DMS 273 treated with DMSO at 0.1 percent for 48 hours (cell line): Measurements from ENCODE around the gene ZSCAN16.
A peak's percentile ranks its signal among the peaks of the same experiment; 100 is the strongest.

Experiments
- DNase-seq: peaks from one replicate; lab custom pipeline; 2025; lab: John Stamatoyannopoulos, UW

ZSCAN16 gene

GRCh38 chr6:28134015-28134414, 9.6 kb downstream of the ZSCAN16 start:
- DNase-seq: no peak

DNA sequence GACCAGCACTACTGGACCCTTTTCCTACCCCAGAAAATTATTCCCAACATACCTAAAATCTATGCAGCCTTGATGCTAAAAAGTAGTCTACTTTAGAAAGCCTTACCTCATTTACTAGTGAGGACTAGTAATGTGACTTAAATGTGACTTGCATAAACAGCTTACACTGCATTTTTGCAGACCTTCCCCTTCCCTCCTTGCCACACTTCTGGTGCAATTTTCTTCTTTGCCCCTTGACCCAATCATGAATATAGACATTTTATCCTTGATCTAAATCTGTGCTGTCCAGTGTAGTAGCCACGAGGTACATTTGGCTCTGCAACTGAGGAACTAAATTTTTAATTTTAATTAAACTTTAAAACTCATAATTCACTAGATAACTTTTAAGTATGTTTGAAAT, 10.3 kb downstream of the ZSCAN16 start:
- no peak for DNase-seq

GRCh38 chr6:28135393-28135792, 11.0 kb downstream of the ZSCAN16 start:
- no peak for DNase-seq

DNA sequence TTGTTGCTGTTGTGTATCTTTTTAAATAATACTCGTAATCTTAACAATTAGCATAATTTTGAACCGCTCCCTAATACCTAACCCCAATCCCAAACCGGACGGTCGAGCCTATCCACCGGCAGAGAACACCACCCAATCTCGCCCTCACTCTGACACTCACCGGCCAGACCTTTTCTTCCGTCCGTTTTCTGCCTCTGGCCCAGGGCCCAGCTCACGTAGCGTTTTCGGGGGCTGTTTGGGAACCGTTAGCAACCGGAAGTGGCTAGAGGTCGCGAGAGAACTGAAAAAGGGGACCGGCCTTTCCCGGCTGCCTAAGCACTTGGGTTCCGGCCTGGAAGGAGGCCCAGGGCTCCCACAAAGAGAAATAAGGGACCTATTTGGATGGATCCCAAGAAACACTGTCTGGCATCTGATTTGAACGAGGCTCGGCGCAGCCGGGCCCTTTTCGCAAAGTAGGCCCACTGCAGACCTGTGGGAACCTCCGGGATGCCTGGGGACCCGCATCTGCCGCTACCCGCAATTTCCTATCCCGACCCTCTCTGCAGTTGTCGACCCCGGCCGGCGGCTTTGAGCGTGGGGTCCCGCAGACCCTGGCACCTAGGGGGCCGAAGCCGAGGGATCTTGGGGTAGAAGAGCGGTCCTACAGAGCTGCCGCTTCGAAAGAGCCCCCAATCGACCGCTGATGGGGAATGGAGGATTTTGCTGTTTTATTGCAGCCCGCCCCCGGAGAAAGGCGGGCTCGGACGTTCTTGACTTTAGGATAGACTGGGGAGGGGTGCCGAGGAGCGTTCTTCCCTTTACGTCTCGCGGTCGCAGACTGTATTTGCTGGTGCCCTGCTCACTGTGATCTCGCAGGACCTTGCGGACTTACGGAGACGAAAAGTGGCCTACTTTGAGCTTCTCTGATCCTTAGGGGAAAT, 12.4 kb downstream of the ZSCAN16 start:
- DNase-seq: peak; percentile 86

GRCh38 chr6:28137505-28137981, 13.1 kb downstream of the ZSCAN16 start:
- no peak for DNase-seq

- no peak for DNase-seq
These were observed 15.6 kb downstream of the ZSCAN16 start for GRCh38 chr6:28139860-28140543.

DNA sequence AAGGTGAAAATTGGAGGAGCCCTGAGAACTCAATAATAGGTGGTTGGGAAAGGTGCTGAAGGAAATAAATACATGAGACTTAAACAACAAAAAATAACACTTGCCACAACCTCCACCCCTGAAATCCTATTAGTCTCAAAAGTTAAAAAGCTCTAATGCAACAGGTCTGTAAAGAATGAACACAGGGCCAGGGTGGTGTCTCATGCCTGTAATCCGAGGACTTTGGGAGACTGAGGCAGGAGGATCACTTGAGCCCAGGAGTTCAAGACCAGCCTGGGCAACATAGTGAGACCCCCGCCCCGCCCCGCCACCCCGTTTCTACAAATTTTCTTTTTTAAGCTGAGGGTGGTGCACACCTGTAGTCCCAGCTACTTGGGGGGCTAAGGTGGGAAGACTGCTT, 16.2 kb downstream of the ZSCAN16 start:
- no peak for DNase-seq

DNA sequence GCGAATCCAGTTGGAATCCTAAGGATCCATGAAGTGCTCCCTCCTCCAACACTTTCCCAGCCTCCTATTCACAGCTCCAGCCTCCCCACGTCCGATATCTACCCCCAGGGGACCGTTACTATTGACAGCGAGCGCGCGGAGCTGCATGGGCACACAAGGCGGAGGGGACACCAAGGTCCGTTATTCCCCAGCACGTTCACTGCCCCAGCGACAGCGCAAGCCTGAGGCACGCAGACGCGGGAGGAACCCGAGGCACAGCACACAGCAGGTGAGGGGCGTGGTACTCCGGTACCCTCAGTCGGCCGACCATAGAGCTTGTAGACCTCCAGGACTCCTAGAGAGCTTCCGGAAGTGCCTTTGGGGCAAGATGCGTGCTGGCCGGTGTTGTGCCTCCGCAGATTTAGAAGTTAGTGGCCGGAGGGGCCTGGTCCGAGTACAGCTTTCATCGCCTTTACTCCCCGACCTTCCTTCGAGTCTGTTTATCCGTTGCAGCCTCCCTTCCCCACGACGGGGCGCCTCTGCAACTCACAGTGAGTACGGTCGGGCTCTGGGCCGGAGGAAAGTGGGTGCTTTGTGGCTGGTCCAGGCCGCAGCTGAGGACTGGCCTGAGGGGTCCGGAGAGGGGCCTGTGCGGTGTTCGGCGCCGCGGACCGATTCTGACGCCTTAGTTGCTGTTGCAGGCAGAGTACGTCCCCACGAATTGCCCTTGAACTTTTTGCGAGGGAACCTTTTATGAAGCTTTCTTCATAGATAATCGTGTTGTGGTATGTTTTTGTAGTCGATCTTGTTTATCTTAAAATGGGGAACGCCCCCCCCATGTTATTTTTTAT, 17.3 kb downstream of the ZSCAN16 start, which contains the start of gene ZKSCAN8:
Gene ZKSCAN8 (plus strand): TSS at position 384 of the 830 bp plus-strand sequence. CDS start 6,525 bp downstream, outside the sequence.
- DNase-seq: peak; percentile 80

DNA sequence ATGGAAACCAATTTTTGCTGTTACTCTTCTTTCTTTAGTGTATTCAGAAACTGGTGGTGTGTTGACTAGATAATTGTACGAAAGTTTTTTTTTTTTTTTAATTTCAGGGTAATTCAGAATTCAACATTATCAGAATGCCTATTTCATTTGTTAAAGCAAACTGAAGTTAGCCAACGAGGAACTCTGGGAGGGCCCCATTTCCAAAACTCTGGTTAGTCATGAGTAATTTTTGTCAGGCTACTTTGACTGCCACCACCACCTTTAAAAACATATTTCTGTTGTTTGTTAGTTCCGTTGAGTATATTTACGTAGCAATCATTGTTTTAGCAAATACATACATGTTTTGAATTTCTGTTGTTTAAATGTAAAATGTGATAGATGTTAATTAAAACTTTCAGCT, 18.0 kb downstream of the ZSCAN16 start:
- no peak for DNase-seq

DNA sequence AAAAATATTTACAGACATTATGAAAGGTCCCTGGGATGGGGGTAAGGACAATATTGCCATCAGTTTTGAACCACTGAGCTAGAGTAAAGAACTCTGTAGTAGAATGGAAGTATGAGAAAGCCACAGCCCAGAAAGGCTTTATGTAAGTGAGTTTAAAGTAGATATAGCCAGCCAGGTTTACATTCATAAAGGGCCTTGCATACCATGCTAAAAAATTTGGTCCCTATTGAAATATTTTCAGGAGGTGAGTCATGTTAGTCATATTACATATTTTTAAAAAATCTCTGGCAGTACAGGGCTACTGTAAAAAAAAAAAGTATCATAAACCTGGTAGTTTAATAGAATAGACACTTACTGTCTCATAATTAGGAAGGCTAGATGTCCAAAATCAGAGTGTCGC, 20.8 kb downstream of the ZSCAN16 start:
- DNase-seq: no peak

DNA sequence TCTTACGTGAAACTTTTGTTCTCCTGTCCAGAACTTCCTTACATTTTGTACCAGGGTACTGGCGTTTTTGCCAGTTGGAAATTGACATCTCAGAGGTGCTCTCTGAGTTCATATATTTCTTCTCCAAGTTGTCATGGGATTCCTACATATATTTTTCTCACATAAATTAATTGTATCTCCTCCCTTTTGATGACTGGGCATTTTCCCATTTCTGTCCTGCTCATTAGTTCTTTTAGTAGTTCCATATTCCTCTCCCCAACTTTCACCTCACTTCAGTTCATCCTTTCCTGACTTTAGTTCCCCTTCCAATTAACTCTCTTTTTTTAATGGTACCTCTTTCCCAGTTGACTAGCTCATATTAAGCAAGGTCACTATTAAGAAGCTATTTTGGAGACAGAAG, 28.1 kb downstream of the ZSCAN16 start:
- no peak for DNase-seq

- DNase-seq: no peak
These were observed 29.1 kb downstream of the ZSCAN16 start for GRCh38 chr6:28153546-28153945.

- no peak for DNase-seq
These were observed 29.9 kb downstream of the ZSCAN16 start for GRCh38 chr6:28154357-28154756.

DNA sequence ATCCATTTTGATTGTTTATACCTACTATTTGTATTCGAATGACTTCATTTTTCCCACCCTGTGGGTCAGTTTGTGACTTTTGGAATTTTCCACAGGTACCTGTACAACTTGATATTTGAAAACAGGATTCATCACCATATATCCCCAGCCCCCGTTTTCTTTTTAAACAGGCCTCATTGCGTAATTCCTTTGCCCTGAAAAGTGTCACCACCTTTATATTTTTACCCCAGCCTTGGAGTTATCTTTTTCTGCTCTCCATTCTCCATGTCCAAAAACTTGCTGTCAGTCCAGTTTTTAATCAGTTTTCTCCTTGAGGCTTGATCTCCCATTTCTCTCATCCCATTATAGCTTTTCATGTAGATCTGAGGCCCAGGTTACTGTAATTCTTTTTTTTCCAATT, 33.9 kb downstream of the ZSCAN16 start:
- DNase-seq: no peak

DNA sequence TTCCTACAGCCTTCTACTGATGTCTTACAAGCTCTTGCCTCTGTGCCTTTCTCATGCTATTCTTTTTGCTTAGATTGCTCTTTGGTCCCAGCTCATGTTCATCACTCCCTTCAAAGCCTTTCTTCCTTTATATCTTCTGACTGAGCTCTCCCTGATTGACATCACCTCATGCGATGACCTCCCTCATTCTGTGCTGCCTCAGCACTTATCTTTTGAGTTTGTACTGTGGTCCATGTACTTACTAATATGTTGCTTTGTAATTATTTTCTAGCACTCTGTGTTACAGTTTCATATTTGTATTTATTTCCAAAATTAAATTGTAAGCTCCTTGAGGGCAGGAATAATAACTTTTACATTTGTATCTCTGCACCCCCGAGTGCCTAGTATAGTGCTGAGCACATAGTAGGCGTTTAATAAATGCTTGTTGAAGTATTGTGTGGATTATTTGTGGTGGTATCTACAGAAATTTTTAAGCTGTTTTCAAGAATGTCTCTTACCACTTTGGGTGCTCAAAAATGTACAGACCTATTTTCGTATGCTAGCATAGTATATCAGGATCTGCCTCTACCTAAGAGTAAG, 34.7 kb downstream of the ZSCAN16 start:
- no peak for DNase-seq

DNA sequence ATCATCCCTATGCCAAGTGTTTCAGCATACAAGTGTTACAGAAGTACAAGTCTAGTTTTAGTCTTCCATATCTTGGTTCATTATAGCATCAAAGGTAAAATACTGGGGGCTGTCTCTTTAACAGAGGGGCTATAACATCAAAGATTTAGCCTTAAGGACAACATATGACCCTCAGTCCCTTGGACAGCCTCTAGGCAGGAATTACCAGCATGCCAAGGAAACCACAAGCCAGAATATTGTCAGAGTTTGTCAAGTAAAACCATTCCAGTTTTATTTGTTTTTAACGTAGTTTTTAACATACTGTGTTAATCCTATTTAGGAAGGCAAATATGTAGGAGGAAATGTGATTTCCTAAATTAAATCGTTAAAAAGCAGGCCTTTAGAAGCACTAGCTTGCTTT, 35.8 kb downstream of the ZSCAN16 start:
- no peak for DNase-seq

- peak; percentile 6 for DNase-seq
These were observed 37.1 kb downstream of the ZSCAN16 start for GRCh38 chr6:28161410-28162079.

- no peak for DNase-seq
These were observed 41.2 kb downstream of the ZSCAN16 start for GRCh38 chr6:28165563-28165962.

- no peak for DNase-seq
These were observed 42.7 kb downstream of the ZSCAN16 start for GRCh38 chr6:28167068-28167467.

DNA sequence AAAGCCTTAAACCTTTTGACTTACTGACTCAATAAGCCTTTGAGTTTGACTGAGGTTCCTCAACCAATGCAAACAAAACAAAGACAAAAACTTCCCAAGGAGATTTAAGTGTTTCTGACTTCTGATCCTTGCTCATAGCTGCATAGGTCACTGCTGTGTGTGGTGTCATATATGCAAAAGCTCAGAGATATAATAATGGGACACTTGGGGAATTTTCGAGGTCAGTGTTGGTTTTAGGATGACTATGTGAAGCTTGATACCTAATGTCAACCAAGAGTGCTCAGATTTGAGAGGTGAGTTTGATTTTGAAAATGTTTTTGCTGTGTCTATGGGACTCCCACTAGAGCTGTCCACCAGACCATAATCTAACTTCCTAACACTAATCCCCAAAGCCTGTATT, 43.5 kb downstream of the ZSCAN16 start:
- no peak for DNase-seq

DNA sequence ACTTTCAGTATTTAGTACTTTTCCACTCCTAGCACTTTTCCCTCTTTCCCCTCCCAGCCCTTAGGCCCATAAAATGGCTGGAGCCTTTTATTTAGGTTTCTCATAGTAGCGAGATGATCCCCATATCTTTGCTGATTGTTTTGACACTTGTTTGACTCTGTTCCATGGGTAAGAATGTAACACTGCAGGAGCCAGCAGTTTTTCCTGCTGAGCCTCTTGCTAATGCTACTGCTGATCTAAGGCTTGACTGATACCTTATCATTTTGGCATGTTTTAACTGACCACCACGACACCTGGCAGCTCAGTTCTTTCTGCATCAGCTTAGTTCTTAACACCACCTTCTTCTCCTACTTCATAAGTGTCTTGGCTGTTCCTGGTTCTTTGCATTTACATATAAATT, 46.9 kb downstream of the ZSCAN16 start:
- no peak for DNase-seq
